NCI-H2227 (cell line): ENCODE results near the gene LAGE3.
"Not testable (repeated sequence)": the region's sequence is repeated elsewhere in the genome, so short reads cannot be mapped to it uniquely, and the experiment has no call there.

Source experiments
- DNase-seq: peaks from one replicate; lab custom pipeline; 2025; ENCODE audit not compliant: unreplicated experiment; lab: John Stamatoyannopoulos, UW

Gene LAGE3

GRCh38 chrX:154502098-154502497 is 23.0 kb upstream of the LAGE3 start:
- no peak for DNase-seq

GRCh38 chrX:154501423-154501822 is 22.3 kb upstream of the LAGE3 start:
- not testable (repeated sequence) for DNase-seq

GRCh38 chrX:154496591-154497137 is 17.6 kb upstream of the LAGE3 start:
- DNase-seq, result not testable (repeated sequence)

- DNase-seq, result no peak
Observed at GRCh38 chrX:154495472-154495922, 16.4 kb upstream of the LAGE3 start.

- DNase-seq, result no peak
Observed at GRCh38 chrX:154494715-154495114, 15.6 kb upstream of the LAGE3 start.

GRCh38 chrX:154490414-154491083 is 11.5 kb upstream of the LAGE3 start, which contains the start of gene SLC10A3:
Gene SLC10A3 (minus strand): TSS chrX:154490629. CDS start chrX:154488940, 1,689 bp downstream.
- peak; percentile 94 for DNase-seq

GRCh38 chrX:154490021-154490413 is 10.9 kb upstream of the LAGE3 start:
- DNase-seq, result no peak

GRCh38 chrX:154489182-154489581 is 10.1 kb upstream of the LAGE3 start:
- no peak for DNase-seq

GRCh38 chrX:154488336-154489075 is 9.4 kb upstream of the LAGE3 start:
- no peak for DNase-seq

GRCh38 chrX:154487518-154488290 is 8.6 kb upstream of the LAGE3 start:
- DNase-seq, result no peak

- DNase-seq, result peak; percentile 76
Observed at GRCh38 chrX:154486396-154487207, 7.5 kb upstream of the LAGE3 start, which contains the start of gene UBL4A. Gene UBL4A (minus strand): TSS chrX:154486615. CDS start chrX:154486584, 31 bp downstream.

- DNase-seq, result peak; percentile 48
Observed at GRCh38 chrX:154486052-154486395, 6.9 kb upstream of the LAGE3 start.

GRCh38 chrX:154485150-154486051 is 6.3 kb upstream of the LAGE3 start:
- peak; percentile 48 for DNase-seq

GRCh38 chrX:154484255-154485149 is 5.4 kb upstream of the LAGE3 start:
- DNase-seq, result no peak

GRCh38 chrX:154483325-154483724 is 4.2 kb upstream of the LAGE3 start:
- DNase-seq, result no peak

- DNase-seq, result no peak
Observed at GRCh38 chrX:154482786-154483185, 3.7 kb upstream of the LAGE3 start.

- DNase-seq, result no peak
Observed at GRCh38 chrX:154481911-154482601, 3.0 kb upstream of the LAGE3 start.

- no peak for DNase-seq
Observed at GRCh38 chrX:154481195-154481594, 2.1 kb upstream of the LAGE3 start.
